GM12878 (cell line): ENCODE measurements around the gene LFNG. TPM values are rescaled to one million over a fixed set of nuclear protein-coding genes. Genes with fewer than 3 reads are reported as not detected.

ENCODE experiments used
- BACH1 ChIP-seq: fragments of 450-650 bp; IDR thresholded peaks from 2 replicates; pipeline ENCODE4 v1.6.1; 2017; ENCODE audit warnings: mild to moderate bottlenecking, borderline replicate concordance
- CEBPB ChIP-seq, 2 experiments: fragments of 150-350 bp in 1 of 2; IDR thresholded peaks; 2 replicates each; pipeline ENCODE4 v1.6.1; 2012 to 2014; ENCODE audit warnings: low read depth in 2 of 2, low read length in 2 of 2, borderline replicate concordance in 1 of 2, inconsistent platforms in 1 of 2
- CHD1 ChIP-seq: IDR thresholded peaks from 2 replicates; pipeline ENCODE4 v1.6.1; 2012; ENCODE audit warnings: low read depth, low read length, improper control_type of control experiment
- ESRRA ChIP-seq: IDR thresholded peaks from 2 replicates; pipeline ENCODE4 v1.6.1; 2012; ENCODE audit warnings: mild to moderate bottlenecking, low read length, improper control_type of control experiment
- GABPA ChIP-seq: IDR thresholded peaks from 2 replicates; pipeline ENCODE4 v1.6.1; 2014; ENCODE audit warnings: antibody characterized with exemption, low read depth, mild to moderate bottlenecking, inconsistent platforms
- GATAD2B ChIP-seq: fragments of 450-650 bp; conservative IDR thresholded peaks from 2 replicates; pipeline ENCODE4 v1.6.1; 2017; ENCODE audit warnings: low read depth, mild to moderate bottlenecking, moderate library complexity
- HDGF ChIP-seq: fragments of 450-650 bp; IDR thresholded peaks from 2 replicates; pipeline ENCODE4 v1.6.1; 2016; ENCODE audit warnings: antibody characterized with exemption
- IKZF1 ChIP-seq: fragments of 450-650 bp; conservative IDR thresholded peaks from 2 replicates; pipeline ENCODE4 v1.6.1; 2017; ENCODE audit warnings: antibody characterized with exemption, mild to moderate bottlenecking
- JUNB ChIP-seq: IDR thresholded peaks from 2 replicates; pipeline ENCODE4 v1.6.1; 2016; ENCODE audit warnings: antibody characterized with exemption, mild to moderate bottlenecking
- KDM1A ChIP-seq: fragments of 200-600 bp; sonication (generic); IDR thresholded peaks from 2 replicates; pipeline ENCODE4 v1.6.1; 2016; ENCODE audit warnings: borderline replicate concordance
- LARP7 ChIP-seq: fragments of 450-650 bp; IDR thresholded peaks from 2 replicates; pipeline ENCODE4 v1.6.1; 2017; ENCODE audit warnings: mild to moderate bottlenecking
- MAX ChIP-seq: IDR thresholded peaks from 2 replicates; pipeline ENCODE4 v1.6.1; 2012; ENCODE audit warnings: low read depth, low read length, improper control_type of control experiment
- MTA2 ChIP-seq: fragments of 450-650 bp; IDR thresholded peaks from 2 replicates; pipeline ENCODE4 v1.6.1; 2016; ENCODE audit warnings: low read depth, mild to moderate bottlenecking, moderate library complexity
- MTA3 ChIP-seq: IDR thresholded peaks from 2 replicates; pipeline ENCODE4 v1.6.1; 2012; ENCODE audit warnings: low read length, inconsistent platforms, borderline replicate concordance
- NFYA ChIP-seq: IDR thresholded peaks from 2 replicates; pipeline ENCODE4 v1.6.1; 2011; ENCODE audit warnings: low read depth, mild to moderate bottlenecking, low read length, improper control_type of control experiment, borderline replicate concordance
- NRF1 ChIP-seq: conservative IDR thresholded peaks from 2 replicates; pipeline ENCODE4 v1.6.1; 2011; ENCODE audit warnings: mild to moderate bottlenecking, low read depth, low read length, improper control_type of control experiment
- PKNOX1 ChIP-seq: fragments of 450-650 bp; IDR thresholded peaks from 2 replicates; pipeline ENCODE4 v1.6.1; 2016; ENCODE audit warnings: mild to moderate bottlenecking
- POLR2AphosphoS5 ChIP-seq: IDR thresholded peaks from 2 replicates; pipeline ENCODE4 v1.6.1; 2011; ENCODE audit warnings: mild to moderate bottlenecking, low read length, inconsistent platforms
- RBBP5 ChIP-seq: fragments of 200-600 bp; sonication (generic); conservative IDR thresholded peaks from 2 replicates; pipeline ENCODE4 v1.6.1; 2016
- SIN3A ChIP-seq: IDR thresholded peaks from 2 replicates; pipeline ENCODE4 v1.6.1; 2012; ENCODE audit warnings: low read depth, low read length, improper control_type of control experiment
- SMARCA5 ChIP-seq: fragments of 450-650 bp; IDR thresholded peaks from 2 replicates; pipeline ENCODE4 v1.6.1; 2017; ENCODE audit warnings: mild to moderate bottlenecking
- SMC3 ChIP-seq: IDR thresholded peaks from 2 replicates; pipeline ENCODE4 v1.6.1; 2011; ENCODE audit warnings: low read length, improper control_type of control experiment, borderline replicate concordance
- SREBF1 ChIP-seq: IDR thresholded peaks from 2 replicates; pipeline ENCODE4 v1.6.1; 2012; ENCODE audit warnings: mild to moderate bottlenecking, low read length
- TCF7 ChIP-seq: IDR thresholded peaks from 2 replicates; pipeline ENCODE4 v1.6.1; 2014; ENCODE audit warnings: antibody characterized with exemption, borderline replicate concordance
- WRNIP1 ChIP-seq: IDR thresholded peaks from 2 replicates; pipeline ENCODE4 v1.6.1; 2011; ENCODE audit warnings: low read depth, low read length, improper control_type of control experiment, borderline replicate concordance
- YBX1 ChIP-seq: fragments of 450-650 bp; IDR thresholded peaks from 2 replicates; pipeline ENCODE4 v1.6.1; 2016; ENCODE audit warnings: antibody characterized with exemption
- ZNF384 ChIP-seq: IDR thresholded peaks from 2 replicates; pipeline ENCODE4 v1.6.1; 2012; ENCODE audit warnings: low read depth, mild to moderate bottlenecking, low read length, improper control_type of control experiment, borderline replicate concordance
- ZNF622 ChIP-seq: fragments of 450-650 bp; IDR thresholded peaks from 2 replicates; pipeline ENCODE4 v1.6.1; 2017; ENCODE audit warnings: mild to moderate bottlenecking, inconsistent platforms
- ZZZ3 ChIP-seq: IDR thresholded peaks from 2 replicates; pipeline ENCODE4 v1.6.1; 2011; ENCODE audit warnings: low read depth; ENCODE audit not compliant: control insufficient read depth, insufficient read length
- polyA plus RNA-seq, 11 experiments: library from polyadenylated mRNA; depleted of rRNA in 4 of 11; unstranded in 6 of 11; stranded (reverse) in 5 of 11; fragments of >200 nt; fragmentation: Nextera tagmentation in 4 of 11; fragmentation: Illumina TruSeq in 1 of 11; extraction: Ambion mirVana in 4 of 11; extraction: Trizol in 1 of 11; gene quantifications; 1 replicate in 1 of 11; 2 replicates in 10 of 11; pipeline versions ENCODE4 v1.2.1 to v1.2.3, GENCODE V29; 2011 to 2016; ENCODE audit warnings: inconsistent platforms in 2 of 11, missing spikeins in 2 of 11, low read depth in 1 of 11
- total RNA-seq, 4 experiments: library from RNA; depleted of rRNA in 3 of 4; stranded (reverse); fragments of >200 nt in 3 of 4; fragmentation: Illumina TruSeq in 1 of 4; extraction: Trizol in 1 of 4; gene quantifications; 2 replicates each; pipeline versions ENCODE4 v1.2.1 to v1.2.3, GENCODE V29; 2013 to 2021
- TF ChIP-seq, protein P1 (sequence below): fragments of 450-650 bp; IDR thresholded peaks from 2 replicates; pipeline ENCODE4 v1.6.1; 2016; ENCODE audit warnings: mild to moderate bottlenecking
- TF ChIP-seq, protein P2 (sequence below): fragments of 450-650 bp; IDR thresholded peaks from 2 replicates; pipeline ENCODE4 v1.6.1; 2014; ENCODE audit warnings: mild to moderate bottlenecking

LFNG gene
- total and polyA plus RNA-seq, 10 of the 15 experiments (the other 5 are each of a cell fraction or from before 2014, with no cell fraction given), result 0.09 to 0.68 (median 0.33) TPM; not detected in 2

- TF ChIP-seq, protein P1, sequence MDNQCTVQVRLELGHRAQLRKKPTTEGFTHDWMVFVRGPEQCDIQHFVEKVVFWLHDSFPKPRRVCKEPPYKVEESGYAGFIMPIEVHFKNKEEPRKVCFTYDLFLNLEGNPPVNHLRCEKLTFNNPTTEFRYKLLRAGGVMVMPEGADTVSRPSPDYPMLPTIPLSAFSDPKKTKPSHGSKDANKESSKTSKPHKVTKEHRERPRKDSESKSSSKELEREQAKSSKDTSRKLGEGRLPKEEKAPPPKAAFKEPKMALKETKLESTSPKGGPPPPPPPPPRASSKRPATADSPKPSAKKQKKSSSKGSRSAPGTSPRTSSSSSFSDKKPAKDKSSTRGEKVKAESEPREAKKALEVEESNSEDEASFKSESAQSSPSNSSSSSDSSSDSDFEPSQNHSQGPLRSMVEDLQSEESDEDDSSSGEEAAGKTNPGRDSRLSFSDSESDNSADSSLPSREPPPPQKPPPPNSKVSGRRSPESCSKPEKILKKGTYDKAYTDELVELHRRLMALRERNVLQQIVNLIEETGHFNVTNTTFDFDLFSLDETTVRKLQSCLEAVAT, result peak; percentile 65
- no peak for TF ChIP-seq ZNF622
- TF ChIP-seq SMC3, result no peak
- TF ChIP-seq CHD1, result peak; percentile 98
- TF ChIP-seq POLR2AphosphoS5, result peak; percentile 74; the same call in 1 of the 2 replicates
- no peak for TF ChIP-seq MTA3
- TF ChIP-seq HDGF, result no peak
- peak; percentile 96 for TF ChIP-seq SREBF1
- no peak for TF ChIP-seq TCF7
- no peak for TF ChIP-seq NRF1
- TF ChIP-seq YBX1, result no peak
- TF ChIP-seq PKNOX1, result peak; percentile 28; the same call in 1 of the 2 replicates
- no peak for TF ChIP-seq NFYA
- TF ChIP-seq KDM1A, result no peak
- no peak for TF ChIP-seq MAX
- no peak for TF ChIP-seq GABPA
- no peak for TF ChIP-seq RBBP5
- TF ChIP-seq MTA2, result no peak
- TF ChIP-seq GATAD2B, result peak; percentile 56
- TF ChIP-seq LARP7, result no peak
- TF ChIP-seq IKZF1, result peak; percentile 55
- TF ChIP-seq ZNF384, result no peak
- no peak for TF ChIP-seq WRNIP1
- 0 out of 2 replicates have a peak, but pooled peaks have one; percentile 57 for TF ChIP-seq SMARCA5
- TF ChIP-seq ESRRA, result no peak
- TF ChIP-seq ZZZ3, result no peak
- TF ChIP-seq, protein P2, sequence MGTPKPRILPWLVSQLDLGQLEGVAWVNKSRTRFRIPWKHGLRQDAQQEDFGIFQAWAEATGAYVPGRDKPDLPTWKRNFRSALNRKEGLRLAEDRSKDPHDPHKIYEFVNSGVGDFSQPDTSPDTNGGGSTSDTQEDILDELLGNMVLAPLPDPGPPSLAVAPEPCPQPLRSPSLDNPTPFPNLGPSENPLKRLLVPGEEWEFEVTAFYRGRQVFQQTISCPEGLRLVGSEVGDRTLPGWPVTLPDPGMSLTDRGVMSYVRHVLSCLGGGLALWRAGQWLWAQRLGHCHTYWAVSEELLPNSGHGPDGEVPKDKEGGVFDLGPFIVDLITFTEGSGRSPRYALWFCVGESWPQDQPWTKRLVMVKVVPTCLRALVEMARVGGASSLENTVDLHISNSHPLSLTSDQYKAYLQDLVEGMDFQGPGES, result no peak
- TF ChIP-seq BACH1, result no peak; the same call in 1 of the 2 replicates
- peak; percentile 52; the same call in 1 of the 2 replicates for TF ChIP-seq SIN3A
- TF ChIP-seq CEBPB (IDR thresholded peaks at IDR 0.05; ENCODE audit: borderline replicate concordance in 1 of 2, low read depth in 2 of 2, low read length in 2 of 2), result no peak
- TF ChIP-seq JUNB, result no peak
These were observed 35.8 kb downstream of the LFNG start, which contains the start of gene BRAT1 (continued) for GRCh38 chr7:2555121-2556052.
